ENCODE data around the gene ESR2. TPM values are rescaled to one million over a fixed set of nuclear protein-coding genes. Genes with fewer than 3 reads are reported as not detected.
A peak's percentile ranks its signal among the peaks of the same experiment; 100 is the strongest.

Gene ESR2
- total RNA-seq, 5 donors from 2014 or later (not counting 1 experiment from before 2014, with no cell fraction given), result 0.20 to 0.70 (median 0.43) TPM; not detected in 1

GRCh38 chr14:64220466-64220865 lies 73.7 kb downstream of the ESR2 start:
- Mint-ChIP-seq H3K27ac (no peak overlapping the region), H3K4me1 (peaks cover 0 to 2% (median 0%) of the 10 kb centered on the region in 3 donors), H3K27me3 (no peaks in the 10 kb centered on the region), H3K4me3 (no peak overlapping the region), H3K36me3 (peaks cover 67% of the 10 kb centered on the region), H3K9me3 (no peaks in the 10 kb centered on the region)
- DNase-seq (no peak), ATAC-seq (replicated peaks in 1 of 4) (peak in 1 of 4 experiments; percentile 20)
- 64% methylated on average over 14 of the region's 14 CpGs for WGBS (ENCODE audit: insufficient coverage)
- Histone ChIP-seq H3K36me3 (ENCODE audit: control insufficient read depth in 2 of 2, extremely low read depth in 1 of 2, insufficient read depth in 1 of 2, low read length in 1 of 2) (peaks cover 19 to 99% of the 10 kb centered on the region in 2 donors), H3K27me3 (replicated peaks in 1 of 2; ENCODE audit: control insufficient read depth in 2 of 2, extremely low read depth in 1 of 2, insufficient read depth in 2 of 2, low read length in 1 of 2) (no peaks in the 10 kb centered on the region), H3K4me1 (ENCODE audit: control insufficient read depth in 1 of 2, extremely low read depth in 1 of 2, insufficient read depth in 2 of 2, low read length in 2 of 2) (no peaks in the 10 kb centered on the region), H3K4me3 (ENCODE audit: control insufficient read depth in 1 of 2, extremely low read depth in 1 of 2, low read length in 1 of 2) (no peak overlapping the region), H3K27ac (ENCODE audit: low read length) (no peak overlapping the region), H3K9me3 (no peaks in the 10 kb centered on the region)
- POLR2A ChIA-PET, result no interaction called here
- CTCF ChIA-PET, result no interaction called here

GRCh38 chr14:64220056-64220455 lies 74.1 kb downstream of the ESR2 start:
- Histone ChIP-seq H3K4me1 (ENCODE audit: control insufficient read depth in 1 of 2, extremely low read depth in 1 of 2, insufficient read depth in 2 of 2, low read length in 2 of 2) (no peaks in the 10 kb centered on the region), H3K9me3 (no peaks in the 10 kb centered on the region), H3K4me3 (ENCODE audit: control insufficient read depth in 1 of 2, extremely low read depth in 1 of 2, low read length in 1 of 2) (no peak overlapping the region), H3K27ac (ENCODE audit: low read length) (no peak overlapping the region), H3K36me3 (ENCODE audit: control insufficient read depth in 2 of 2, extremely low read depth in 1 of 2, insufficient read depth in 1 of 2, low read length in 1 of 2) (peaks cover 16 to 99% of the 10 kb centered on the region in 2 donors), H3K27me3 (replicated peaks in 1 of 2; ENCODE audit: control insufficient read depth in 2 of 2, extremely low read depth in 1 of 2, insufficient read depth in 2 of 2, low read length in 1 of 2) (no peaks in the 10 kb centered on the region)
- no peak overlapping the region for H3K4me3 Mint-ChIP-seq
- peaks cover 67% of the 10 kb centered on the region for H3K36me3 Mint-ChIP-seq
- ChIA-PET CTCF (interaction anchor here in 1 of 2 donors (0.6 kb wide), 1 partner anchor 78 kb away, joined by 3 read pairs; no protein-coding TSS in a partner anchor), POLR2A (no interaction called here)
- H3K4me1 Mint-ChIP-seq, result peaks cover 0 to 2% (median 0%) of the 10 kb centered on the region in 3 donors
- H3K9me3 Mint-ChIP-seq, result no peaks in the 10 kb centered on the region
- no peak for ATAC-seq (replicated peaks in 1 of 4)
- no peak for DNase-seq
- H3K27me3 Mint-ChIP-seq, result no peaks in the 10 kb centered on the region
- 89% methylated on average over 1 of the region's 4 CpGs for WGBS (ENCODE audit: insufficient coverage)
- H3K27ac Mint-ChIP-seq, result no peak overlapping the region

GRCh38 chr14:64218344-64219240 lies 75.6 kb downstream of the ESR2 start:
- DNase-seq (no peak), ATAC-seq (replicated peaks in 1 of 4) (no peak)
- WGBS (ENCODE audit: insufficient coverage), result 60% methylated on average over 1 of the region's 15 CpGs
- Histone ChIP-seq H3K9me3 (no peaks in the 10 kb centered on the region), H3K27me3 (replicated peaks in 1 of 2; ENCODE audit: control insufficient read depth in 2 of 2, extremely low read depth in 1 of 2, insufficient read depth in 2 of 2, low read length in 1 of 2) (no peaks in the 10 kb centered on the region), H3K36me3 (ENCODE audit: control insufficient read depth in 2 of 2, extremely low read depth in 1 of 2, insufficient read depth in 1 of 2, low read length in 1 of 2) (peaks cover 14 to 99% of the 10 kb centered on the region in 2 donors), H3K4me1 (ENCODE audit: control insufficient read depth in 1 of 2, extremely low read depth in 1 of 2, insufficient read depth in 2 of 2, low read length in 2 of 2) (no peaks in the 10 kb centered on the region), H3K4me3 (ENCODE audit: control insufficient read depth in 1 of 2, extremely low read depth in 1 of 2, low read length in 1 of 2) (no peak overlapping the region), H3K27ac (ENCODE audit: low read length) (no peak overlapping the region)
- Mint-ChIP-seq H3K4me3 (no peak overlapping the region), H3K27ac (no peak overlapping the region), H3K4me1 (peaks cover 0 to 2% (median 0%) of the 10 kb centered on the region in 3 donors), H3K27me3 (no peaks in the 10 kb centered on the region), H3K36me3 (peaks cover 62% of the 10 kb centered on the region), H3K9me3 (no peaks in the 10 kb centered on the region)
- ChIA-PET POLR2A (no interaction called here), CTCF (interaction anchor here (0.7 kb wide), 2 partner anchors 410 to 717 kb away, joined by 3 to 9 read pairs; no protein-coding TSS in a partner anchor)

GRCh38 chr14:64217834-64218233 lies 76.3 kb downstream of the ESR2 start:
- H3K36me3 Mint-ChIP-seq, result peaks cover 61% of the 10 kb centered on the region
- peaks cover 14 to 99% of the 10 kb centered on the region in 2 donors for H3K36me3 ChIP-seq (ENCODE audit: control insufficient read depth in 2 of 2, extremely low read depth in 1 of 2, insufficient read depth in 1 of 2, low read length in 1 of 2)
- no peak overlapping the region for H3K27ac ChIP-seq (ENCODE audit: low read length)
- H3K27me3 Mint-ChIP-seq, result no peaks in the 10 kb centered on the region
- H3K4me1 Mint-ChIP-seq, result peaks cover 0 to 2% (median 0%) of the 10 kb centered on the region in 3 donors
- CTCF ChIA-PET, result no interaction called here
- no peak for DNase-seq
- no peaks in the 10 kb centered on the region for H3K4me1 ChIP-seq (ENCODE audit: control insufficient read depth in 1 of 2, extremely low read depth in 1 of 2, insufficient read depth in 2 of 2, low read length in 2 of 2)
- ATAC-seq (replicated peaks in 1 of 4), result no peak
- H3K27ac Mint-ChIP-seq, result no peak overlapping the region
- no peaks in the 10 kb centered on the region for H3K9me3 Mint-ChIP-seq
- no peak overlapping the region for H3K4me3 ChIP-seq (ENCODE audit: control insufficient read depth in 1 of 2, extremely low read depth in 1 of 2, low read length in 1 of 2)
- no peaks in the 10 kb centered on the region for H3K9me3 ChIP-seq
- 100% methylated on average over 2 of the region's 7 CpGs for WGBS (ENCODE audit: insufficient coverage)
- POLR2A ChIA-PET, result no interaction called here
- H3K27me3 ChIP-seq (replicated peaks in 1 of 2; ENCODE audit: control insufficient read depth in 2 of 2, extremely low read depth in 1 of 2, insufficient read depth in 2 of 2, low read length in 1 of 2), result no peaks in the 10 kb centered on the region
- no peak overlapping the region for H3K4me3 Mint-ChIP-seq

- POLR2A ChIA-PET, result no interaction called here
- H3K27me3 Mint-ChIP-seq, result no peaks in the 10 kb centered on the region
- H3K36me3 Mint-ChIP-seq, result peaks cover 64% of the 10 kb centered on the region
- DNase-seq (no peak), ATAC-seq (replicated peaks in 1 of 4) (no peak)
- Histone ChIP-seq H3K4me1 (ENCODE audit: control insufficient read depth in 1 of 2, extremely low read depth in 1 of 2, insufficient read depth in 2 of 2, low read length in 2 of 2) (no peaks in the 10 kb centered on the region), H3K27me3 (replicated peaks in 1 of 2; ENCODE audit: control insufficient read depth in 2 of 2, extremely low read depth in 1 of 2, insufficient read depth in 2 of 2, low read length in 1 of 2) (no peaks in the 10 kb centered on the region), H3K9me3 (no peaks in the 10 kb centered on the region), H3K4me3 (ENCODE audit: control insufficient read depth in 1 of 2, extremely low read depth in 1 of 2, low read length in 1 of 2) (no peak overlapping the region), H3K27ac (ENCODE audit: low read length) (no peak overlapping the region), H3K36me3 (ENCODE audit: control insufficient read depth in 2 of 2, extremely low read depth in 1 of 2, insufficient read depth in 1 of 2, low read length in 1 of 2) (peaks cover 14 to 99% of the 10 kb centered on the region in 2 donors)
- no peak overlapping the region for H3K4me3 Mint-ChIP-seq
- no CpG with 5 or more reads among the region's 4 CpGs for WGBS (ENCODE audit: insufficient coverage)
- H3K4me1 Mint-ChIP-seq, result peaks cover 0 to 2% (median 0%) of the 10 kb centered on the region in 3 donors
- no peak overlapping the region for H3K27ac Mint-ChIP-seq
- CTCF ChIA-PET, result no interaction called here
- H3K9me3 Mint-ChIP-seq, result no peaks in the 10 kb centered on the region
Observed at GRCh38 chr14:64217308-64217707, 76.9 kb downstream of the ESR2 start.

- no peaks in the 10 kb centered on the region for H3K27me3 ChIP-seq (replicated peaks in 1 of 2; ENCODE audit: control insufficient read depth in 2 of 2, extremely low read depth in 1 of 2, insufficient read depth in 2 of 2, low read length in 1 of 2)
- no peaks in the 10 kb centered on the region for H3K27me3 Mint-ChIP-seq
- H3K27ac ChIP-seq (ENCODE audit: low read length), result no peak overlapping the region
- ChIA-PET POLR2A (interaction anchor here in 1 of 2 donors (0.6 kb wide), 1 partner anchor 17 kb away, joined by 3 read pairs; no protein-coding TSS in a partner anchor), CTCF (no interaction called here)
- H3K4me1 ChIP-seq (ENCODE audit: control insufficient read depth in 1 of 2, extremely low read depth in 1 of 2, insufficient read depth in 2 of 2, low read length in 2 of 2), result no peaks in the 10 kb centered on the region
- H3K4me3 ChIP-seq (ENCODE audit: control insufficient read depth in 1 of 2, extremely low read depth in 1 of 2, low read length in 1 of 2), result no peak overlapping the region
- H3K36me3 ChIP-seq (ENCODE audit: control insufficient read depth in 2 of 2, extremely low read depth in 1 of 2, insufficient read depth in 1 of 2, low read length in 1 of 2), result peaks cover 14 to 99% of the 10 kb centered on the region in 2 donors
- H3K4me3 Mint-ChIP-seq, result no peak overlapping the region
- no peak overlapping the region for H3K27ac Mint-ChIP-seq
- DNase-seq, result no peak
- H3K36me3 Mint-ChIP-seq, result peaks cover 67% of the 10 kb centered on the region
- H3K9me3 Mint-ChIP-seq, result no peaks in the 10 kb centered on the region
- H3K9me3 ChIP-seq, result no peaks in the 10 kb centered on the region
- 96% methylated on average over 12 of the region's 13 CpGs for WGBS (ENCODE audit: insufficient coverage)
- no peaks in the 10 kb centered on the region for H3K4me1 Mint-ChIP-seq
- ATAC-seq (replicated peaks in 1 of 4), result no peak
Observed at GRCh38 chr14:64215978-64216377, 78.2 kb downstream of the ESR2 start.

Measured in T-cell (primary cell).